Measurements from ENCODE around the gene MYL7. TPM values are rescaled to one million over a fixed set of nuclear protein-coding genes. Genes with fewer than 3 reads are reported as not detected.

Gene MYL7, protein sequence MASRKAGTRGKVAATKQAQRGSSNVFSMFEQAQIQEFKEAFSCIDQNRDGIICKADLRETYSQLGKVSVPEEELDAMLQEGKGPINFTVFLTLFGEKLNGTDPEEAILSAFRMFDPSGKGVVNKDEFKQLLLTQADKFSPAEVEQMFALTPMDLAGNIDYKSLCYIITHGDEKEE
- 21.4 TPM for total RNA-seq

DNA sequence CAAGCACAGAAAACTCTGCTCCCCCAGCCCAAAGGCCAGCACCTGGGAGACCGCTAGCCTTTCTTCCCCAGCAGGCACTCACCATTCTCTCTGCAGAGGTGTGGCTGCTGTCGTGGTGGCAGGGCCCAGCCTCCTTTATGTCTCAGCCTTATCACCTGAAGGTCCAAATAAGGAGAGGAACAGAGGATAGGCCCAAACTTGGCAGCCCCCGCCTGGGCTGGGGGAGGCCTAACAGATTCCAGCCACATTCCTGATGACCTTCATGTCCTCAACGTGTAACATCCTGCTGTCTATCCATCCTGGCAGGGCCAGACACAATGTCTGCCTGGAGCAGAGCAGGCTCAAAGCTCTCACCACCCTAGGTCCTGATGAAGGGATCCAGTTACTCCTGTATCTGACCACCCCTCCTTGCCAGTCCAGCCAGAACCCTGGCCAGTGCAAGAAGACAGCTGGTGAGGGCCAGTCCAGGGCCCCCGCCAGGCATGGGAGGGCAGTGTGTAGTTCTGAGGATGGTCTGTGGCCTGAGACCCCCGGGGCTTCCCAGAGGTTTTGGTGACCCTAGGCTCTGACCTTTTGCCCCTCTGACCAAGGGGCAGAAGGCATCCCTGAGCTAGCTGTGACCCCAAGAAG is at the start of gene MYL7:
Gene MYL7, minus strand, starts transcription at position 112 of the 630 bp plus-strand sequence. Its CDS starts 27 bp downstream, at position 85.
- H3K36me3 ChIP-seq (ENCODE audit: control insufficient read depth in 3 of 3, insufficient read depth in 3 of 3, low read length in 3 of 3) = no peaks in the 10 kb centered on the region
- H3K27ac ChIP-seq (ENCODE audit: low read depth, low read length) = no peak within 1 kb of the TSS
- H3K4me3 ChIP-seq (ENCODE audit: low read length in 3 of 3) = no peak within 1 kb of the TSS
- H3K4me1 ChIP-seq (ENCODE audit: control insufficient read depth in 3 of 3, insufficient read depth in 3 of 3, low read length in 3 of 3) = peaks cover 0 to 9% (median 6%) of the 10 kb centered on the region in 3 donors
- H3K9me3 ChIP-seq (ENCODE audit: control insufficient read depth in 3 of 3, low read length in 3 of 3) = no peaks in the 10 kb centered on the region
- H3K27me3 ChIP-seq (ENCODE audit: control insufficient read depth in 3 of 3, insufficient read depth in 3 of 3, low read length in 3 of 3) = peaks cover 12 to 15% (median 13%) of the 10 kb centered on the region in 3 donors
- no peak within 1 kb of the TSS for H3K9ac ChIP-seq (ENCODE audit: low read depth in 1 of 3, low read length in 3 of 3)

- peaks cover 0 to 6% (median 0%) of the 10 kb centered on the region in 3 donors for H3K4me1 ChIP-seq (ENCODE audit: control insufficient read depth in 3 of 3, insufficient read depth in 3 of 3, low read length in 3 of 3)
- H3K4me3 ChIP-seq (ENCODE audit: low read length in 3 of 3) = no peak overlapping the region
- no peaks in the 10 kb centered on the region for H3K9me3 ChIP-seq (ENCODE audit: control insufficient read depth in 3 of 3, low read length in 3 of 3)
- H3K27me3 ChIP-seq (ENCODE audit: control insufficient read depth in 3 of 3, insufficient read depth in 3 of 3, low read length in 3 of 3) = peaks cover 0 to 10% (median 3%) of the 10 kb centered on the region in 3 donors
- H3K36me3 ChIP-seq (ENCODE audit: control insufficient read depth in 3 of 3, insufficient read depth in 3 of 3, low read length in 3 of 3) = no peaks in the 10 kb centered on the region
- no peak overlapping the region for H3K27ac ChIP-seq (ENCODE audit: low read depth, low read length)
- no peak overlapping the region for H3K9ac ChIP-seq (ENCODE audit: low read depth in 1 of 3, low read length in 3 of 3)
Measured at GRCh38 chr7:44189993-44190872, 49.1 kb upstream of the MYL7 start.

- Histone ChIP-seq H3K4me1 (ENCODE audit: control insufficient read depth in 3 of 3, insufficient read depth in 3 of 3, low read length in 3 of 3) (peaks cover 0 to 6% (median 0%) of the 10 kb centered on the region in 3 donors), H3K9me3 (ENCODE audit: control insufficient read depth in 3 of 3, low read length in 3 of 3) (no peaks in the 10 kb centered on the region), H3K27ac (ENCODE audit: low read depth, low read length) (no peak within 1 kb of the TSS), H3K27me3 (ENCODE audit: control insufficient read depth in 3 of 3, insufficient read depth in 3 of 3, low read length in 3 of 3) (peaks cover 0 to 10% (median 3%) of the 10 kb centered on the region in 3 donors), H3K4me3 (ENCODE audit: low read length in 3 of 3) (no peak within 1 kb of the TSS), H3K9ac (ENCODE audit: low read depth in 1 of 3, low read length in 3 of 3) (no peak within 1 kb of the TSS), H3K36me3 (ENCODE audit: control insufficient read depth in 3 of 3, insufficient read depth in 3 of 3, low read length in 3 of 3) (no peaks in the 10 kb centered on the region)
Measured at GRCh38 chr7:44189286-44189992, 48.3 kb upstream of the MYL7 start, which contains the start of gene GCK. TSS of gene GCK (minus strand) at chr7:44189439. CDS start at chr7:44188953, 486 bp downstream.

- no peak overlapping the region for H3K27ac ChIP-seq (ENCODE audit: low read depth, low read length)
- H3K9me3 ChIP-seq (ENCODE audit: control insufficient read depth in 3 of 3, low read length in 3 of 3) = no peaks in the 10 kb centered on the region
- no peak overlapping the region for H3K9ac ChIP-seq (ENCODE audit: low read depth in 1 of 3, low read length in 3 of 3)
- H3K4me1 ChIP-seq (ENCODE audit: control insufficient read depth in 3 of 3, insufficient read depth in 3 of 3, low read length in 3 of 3) = peaks cover 0 to 6% (median 0%) of the 10 kb centered on the region in 3 donors
- peaks cover 0 to 10% (median 3%) of the 10 kb centered on the region in 3 donors for H3K27me3 ChIP-seq (ENCODE audit: control insufficient read depth in 3 of 3, insufficient read depth in 3 of 3, low read length in 3 of 3)
- H3K36me3 ChIP-seq (ENCODE audit: control insufficient read depth in 3 of 3, insufficient read depth in 3 of 3, low read length in 3 of 3) = no peaks in the 10 kb centered on the region
- H3K4me3 ChIP-seq (ENCODE audit: low read length in 3 of 3) = no peak overlapping the region
Measured at GRCh38 chr7:44188480-44189225, 47.5 kb upstream of the MYL7 start.

- no peak overlapping the region for H3K27ac ChIP-seq (ENCODE audit: low read depth, low read length)
- no peak overlapping the region for H3K9ac ChIP-seq (ENCODE audit: low read depth in 1 of 3, low read length in 3 of 3)
- peaks cover 0 to 6% (median 3%) of the 10 kb centered on the region in 3 donors for H3K27me3 ChIP-seq (ENCODE audit: control insufficient read depth in 3 of 3, insufficient read depth in 3 of 3, low read length in 3 of 3)
- no peaks in the 10 kb centered on the region for H3K36me3 ChIP-seq (ENCODE audit: control insufficient read depth in 3 of 3, insufficient read depth in 3 of 3, low read length in 3 of 3)
- H3K4me1 ChIP-seq (ENCODE audit: control insufficient read depth in 3 of 3, insufficient read depth in 3 of 3, low read length in 3 of 3) = peaks cover 0 to 6% (median 0%) of the 10 kb centered on the region in 3 donors
- no peaks in the 10 kb centered on the region for H3K9me3 ChIP-seq (ENCODE audit: control insufficient read depth in 3 of 3, low read length in 3 of 3)
- no peak overlapping the region for H3K4me3 ChIP-seq (ENCODE audit: low read length in 3 of 3)
Measured at GRCh38 chr7:44187636-44188416, 46.7 kb upstream of the MYL7 start.

DNA sequence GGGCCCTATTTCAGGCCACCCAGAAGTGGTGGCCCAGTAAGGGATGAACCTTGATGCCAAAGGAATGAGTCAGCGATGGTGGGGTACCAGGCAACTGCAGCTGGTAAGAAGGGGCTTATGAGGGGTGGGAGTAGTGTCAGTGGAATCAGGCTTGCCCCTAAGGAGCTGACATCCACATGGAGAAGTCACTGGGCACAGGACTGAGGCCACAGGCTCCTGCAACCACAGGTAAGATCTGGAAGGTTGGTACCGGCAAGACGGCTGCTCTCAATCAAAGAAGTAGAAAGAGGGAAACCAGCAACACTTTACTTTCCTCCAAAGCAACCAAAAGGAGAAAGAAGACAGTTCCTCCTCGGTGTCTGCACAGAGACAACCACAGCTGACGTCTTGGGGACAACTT is 45.6 kb upstream of the MYL7 start:
- Histone ChIP-seq H3K4me1 (ENCODE audit: control insufficient read depth in 3 of 3, insufficient read depth in 3 of 3, low read length in 3 of 3) (peaks cover 0 to 6% (median 0%) of the 10 kb centered on the region in 3 donors), H3K27me3 (ENCODE audit: control insufficient read depth in 3 of 3, insufficient read depth in 3 of 3, low read length in 3 of 3) (peaks cover 0 to 3% (median under 1%) of the 10 kb centered on the region in 3 donors), H3K9ac (ENCODE audit: low read depth in 1 of 3, low read length in 3 of 3) (no peak overlapping the region), H3K36me3 (ENCODE audit: control insufficient read depth in 3 of 3, insufficient read depth in 3 of 3, low read length in 3 of 3) (no peaks in the 10 kb centered on the region), H3K4me3 (ENCODE audit: low read length in 3 of 3) (no peak overlapping the region), H3K27ac (ENCODE audit: low read depth, low read length) (no peak overlapping the region), H3K9me3 (ENCODE audit: control insufficient read depth in 3 of 3, low read length in 3 of 3) (peaks cover 0 to 6% (median 0%) of the 10 kb centered on the region in 3 donors)

- Histone ChIP-seq H3K9ac (ENCODE audit: low read depth in 1 of 3, low read length in 3 of 3) (no peak overlapping the region), H3K4me3 (ENCODE audit: low read length in 3 of 3) (no peak overlapping the region), H3K9me3 (ENCODE audit: control insufficient read depth in 3 of 3, low read length in 3 of 3) (peaks cover 0 to 6% (median 0%) of the 10 kb centered on the region in 3 donors), H3K4me1 (ENCODE audit: control insufficient read depth in 3 of 3, insufficient read depth in 3 of 3, low read length in 3 of 3) (peaks cover 0 to 6% (median 0%) of the 10 kb centered on the region in 3 donors), H3K27me3 (ENCODE audit: control insufficient read depth in 3 of 3, insufficient read depth in 3 of 3, low read length in 3 of 3) (peaks cover 0 to 3% (median 0%) of the 10 kb centered on the region in 3 donors), H3K27ac (ENCODE audit: low read depth, low read length) (no peak overlapping the region), H3K36me3 (ENCODE audit: control insufficient read depth in 3 of 3, insufficient read depth in 3 of 3, low read length in 3 of 3) (no peaks in the 10 kb centered on the region)
Measured at GRCh38 chr7:44185729-44186128, 44.6 kb upstream of the MYL7 start.

DNA sequence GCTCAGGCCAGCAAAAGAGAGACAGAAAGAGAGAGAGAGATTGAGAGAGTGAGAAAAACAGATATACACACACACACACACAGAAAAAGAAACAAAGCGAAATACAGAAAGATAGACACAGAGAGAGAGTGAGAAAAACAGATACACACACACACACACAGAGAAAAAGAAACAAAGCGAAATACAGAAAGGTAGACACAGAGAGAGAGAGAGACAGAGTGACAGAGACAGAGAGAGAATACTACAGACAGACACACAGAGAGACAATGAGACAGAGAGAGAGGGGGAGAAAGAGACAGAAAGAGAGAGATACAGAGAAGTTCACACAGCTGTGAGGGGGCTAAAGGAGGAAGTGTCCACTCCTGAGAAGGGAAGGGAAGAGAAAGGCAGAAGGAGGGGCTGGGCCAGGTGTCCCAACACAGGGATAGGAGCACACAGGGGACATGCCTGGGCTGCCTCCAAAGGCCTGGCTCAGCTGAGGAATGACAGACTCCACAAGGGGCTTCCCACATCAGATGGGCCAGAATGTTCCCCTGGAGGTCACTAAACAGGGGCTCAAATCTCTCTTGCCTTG is 43.8 kb upstream of the MYL7 start:
- H3K27ac ChIP-seq (ENCODE audit: low read depth, low read length) = no peak overlapping the region
- no peak overlapping the region for H3K9ac ChIP-seq (ENCODE audit: low read depth in 1 of 3, low read length in 3 of 3)

More for the DNA sequence above, 43.8 kb upstream of the MYL7 start:
- H3K9me3 ChIP-seq (ENCODE audit: control insufficient read depth in 3 of 3, low read length in 3 of 3) = peaks cover 0 to 6% (median 0%) of the 10 kb centered on the region in 3 donors
- H3K27me3 ChIP-seq (ENCODE audit: control insufficient read depth in 3 of 3, insufficient read depth in 3 of 3, low read length in 3 of 3) = peaks cover 0 to 3% (median 0%) of the 10 kb centered on the region in 3 donors
- no peak overlapping the region for H3K4me3 ChIP-seq (ENCODE audit: low read length in 3 of 3)
- no peaks in the 10 kb centered on the region for H3K36me3 ChIP-seq (ENCODE audit: control insufficient read depth in 3 of 3, insufficient read depth in 3 of 3, low read length in 3 of 3)
- peaks cover 0 to 6% (median 0%) of the 10 kb centered on the region in 3 donors for H3K4me1 ChIP-seq (ENCODE audit: control insufficient read depth in 3 of 3, insufficient read depth in 3 of 3, low read length in 3 of 3)

Data from skeletal muscle tissue (tissue), 4 donors.